NOMO-1 treated with dmso at 0.1 percent for 144 hours (cell line): ENCODE data around the gene AGFG2.

Experiments used
- DNase-seq: peaks from one replicate; lab custom pipeline; 2025; ENCODE audit not compliant: unreplicated experiment; lab: John Stamatoyannopoulos, UW

The AGFG2 gene

GRCh38 chr7:100570954-100571828 lies 32.2 kb downstream of the AGFG2 start:
- DNase-seq = no peak

DNA sequence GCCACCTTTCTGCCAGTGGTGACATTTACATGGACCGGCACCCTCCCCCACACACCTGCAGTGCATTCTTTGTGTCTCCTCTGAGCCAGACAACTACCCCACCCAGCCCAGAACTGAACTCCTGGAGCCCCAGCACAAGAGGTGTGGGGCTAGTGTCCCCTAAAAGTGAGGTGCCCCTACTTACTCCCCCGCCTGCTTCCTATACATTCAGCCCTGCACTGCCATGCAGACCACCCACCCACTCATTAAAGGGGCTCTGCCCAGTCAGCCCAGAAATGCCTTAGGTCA lies 32.8 kb downstream of the AGFG2 start:
- no peak for DNase-seq

DNA sequence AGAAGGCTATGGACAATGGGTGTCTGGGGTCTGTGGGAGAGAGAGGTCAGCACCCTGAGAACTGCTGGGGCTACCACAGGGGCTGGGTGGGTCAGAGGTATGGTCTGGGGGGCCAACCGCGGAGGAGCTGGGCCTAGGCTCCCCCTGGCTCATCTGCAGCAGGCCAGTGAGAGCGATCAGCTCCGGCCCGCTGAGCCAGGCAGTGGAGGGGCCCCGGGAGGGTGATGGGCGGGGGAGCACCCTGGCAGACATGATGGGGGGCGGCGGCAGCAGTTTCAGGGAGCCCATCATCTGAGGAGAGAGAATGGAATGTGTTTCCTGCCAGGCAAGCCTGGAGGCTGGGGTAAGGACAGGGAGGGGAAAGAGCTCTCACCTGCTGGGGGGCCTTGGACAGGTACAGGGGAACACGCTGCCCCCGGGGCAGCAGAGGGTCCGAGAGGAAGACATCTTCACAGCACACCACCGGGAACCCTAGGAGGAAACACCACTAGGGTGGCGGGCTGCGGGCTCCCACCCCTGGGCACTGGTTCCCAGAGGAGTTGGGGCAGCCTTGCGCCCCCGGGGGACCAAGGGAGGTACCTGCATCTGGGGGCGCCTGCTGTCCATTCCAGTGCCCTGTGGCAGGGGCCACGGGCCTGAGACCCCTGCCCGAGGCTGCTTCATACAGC lies 33.4 kb downstream of the AGFG2 start:
- no peak for DNase-seq

DNA sequence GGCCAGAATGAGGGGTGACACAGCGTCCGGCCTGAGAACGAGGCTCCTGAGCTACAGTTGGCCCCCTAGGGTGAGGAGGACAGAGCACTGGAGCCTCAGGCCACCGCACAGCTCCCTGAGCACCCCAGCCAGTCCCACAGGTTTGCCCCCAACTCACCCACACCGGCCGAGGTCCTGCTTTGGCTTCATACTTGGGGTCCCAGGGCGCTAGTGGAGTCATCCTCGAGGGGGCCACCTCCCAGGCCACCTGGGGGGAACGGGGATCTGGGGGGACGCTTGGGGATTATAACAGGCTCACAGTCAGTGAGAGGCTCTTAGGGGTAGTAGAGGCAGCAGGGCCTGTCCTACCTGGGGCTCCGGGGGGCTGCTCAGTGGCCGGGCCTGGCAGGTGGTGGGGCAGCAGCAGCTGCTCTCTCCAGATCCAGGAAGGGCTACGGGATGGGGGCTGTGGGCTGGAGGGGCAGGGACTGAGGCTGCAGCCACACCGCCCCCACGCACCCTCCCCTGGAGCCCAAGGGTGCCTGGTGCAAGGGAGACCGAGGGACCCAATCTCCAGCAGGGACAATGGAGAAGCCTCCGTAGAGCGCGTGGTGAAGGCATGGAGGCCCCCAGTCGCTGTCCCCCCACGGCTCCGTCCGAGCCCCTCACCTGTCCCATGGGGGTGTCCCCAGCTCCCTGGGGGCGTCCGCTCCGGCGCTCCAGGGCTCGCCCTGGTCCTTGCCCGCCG lies 34.1 kb downstream of the AGFG2 start:
- no peak for DNase-seq

GRCh38 chr7:100573691-100574361 lies 34.8 kb downstream of the AGFG2 start, which contains the start of gene SAP25:
Gene SAP25 (minus strand): TSS chr7:100573900. CDS start chr7:100573742, 158 bp downstream.
- no peak for DNase-seq

- no peak for DNase-seq
Observed at GRCh38 chr7:100574362-100575205, 35.6 kb downstream of the AGFG2 start.

- DNase-seq = no peak
Observed at GRCh38 chr7:100575206-100575631, 36.2 kb downstream of the AGFG2 start.

DNA sequence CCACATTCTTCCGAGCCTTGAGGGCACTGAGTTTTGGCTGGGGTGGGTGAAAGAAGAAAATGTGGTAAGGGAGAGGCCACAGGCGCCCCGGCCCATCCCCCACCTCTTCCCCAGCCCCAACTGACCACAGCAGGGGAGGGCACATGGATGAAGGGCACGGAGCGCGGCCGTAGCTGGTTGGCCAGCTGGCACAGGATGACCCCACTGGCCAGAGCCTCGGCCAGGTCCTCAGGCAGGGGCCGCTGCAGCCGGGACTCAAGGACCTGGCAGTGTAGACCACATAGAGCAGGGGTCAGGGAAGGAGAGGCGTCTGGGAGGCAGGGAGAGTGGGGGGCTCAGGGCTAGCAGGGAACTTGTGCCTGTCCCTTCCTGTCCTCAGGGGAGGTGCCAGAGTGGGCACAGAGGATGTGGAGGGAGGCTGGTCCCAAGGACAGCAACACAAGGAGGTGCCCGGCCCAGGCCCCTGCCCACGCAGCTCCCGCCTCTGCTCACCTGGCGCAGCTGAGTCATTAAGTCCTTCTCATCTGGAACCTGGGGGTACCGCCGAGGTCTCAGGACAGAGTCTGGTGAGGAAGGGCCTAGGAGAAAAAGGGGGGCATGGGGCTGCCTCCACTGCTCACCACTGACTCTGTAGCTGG lies 36.9 kb downstream of the AGFG2 start:
- no peak for DNase-seq

DNA sequence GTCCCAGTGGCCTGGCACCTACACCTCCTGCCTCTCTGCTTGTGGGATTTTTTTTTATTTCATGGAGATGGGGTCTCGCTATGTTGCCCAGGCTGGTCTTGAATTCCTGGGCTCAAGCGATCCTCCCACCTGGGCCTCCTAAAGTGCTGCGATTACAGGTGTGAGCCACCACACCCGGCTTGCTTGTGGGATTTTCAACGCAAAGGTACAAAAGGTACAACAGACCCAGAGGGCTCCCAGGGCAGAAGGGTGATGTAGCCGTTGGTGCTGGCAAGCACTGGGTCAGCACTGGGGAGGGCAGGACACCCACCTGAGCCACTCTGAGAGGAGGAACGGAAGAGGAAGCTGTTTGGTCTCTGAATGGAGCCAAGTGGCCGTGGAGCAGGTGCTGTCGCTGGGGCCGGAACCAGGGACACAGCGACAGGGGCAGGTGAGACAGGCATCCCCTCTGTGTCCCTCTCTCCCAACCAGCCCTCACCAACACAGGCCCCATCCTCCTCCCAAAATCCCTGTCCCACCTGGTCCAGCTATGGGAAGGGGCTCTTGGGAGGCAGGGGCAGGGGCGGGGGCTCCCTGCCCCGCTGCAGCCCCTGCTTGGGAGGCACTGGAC lies 37.5 kb downstream of the AGFG2 start:
- no peak for DNase-seq

- no peak for DNase-seq
Observed at GRCh38 chr7:100577103-100577502, 38.1 kb downstream of the AGFG2 start.

- no peak for DNase-seq
Observed at GRCh38 chr7:100577507-100577906, 38.5 kb downstream of the AGFG2 start.

DNA sequence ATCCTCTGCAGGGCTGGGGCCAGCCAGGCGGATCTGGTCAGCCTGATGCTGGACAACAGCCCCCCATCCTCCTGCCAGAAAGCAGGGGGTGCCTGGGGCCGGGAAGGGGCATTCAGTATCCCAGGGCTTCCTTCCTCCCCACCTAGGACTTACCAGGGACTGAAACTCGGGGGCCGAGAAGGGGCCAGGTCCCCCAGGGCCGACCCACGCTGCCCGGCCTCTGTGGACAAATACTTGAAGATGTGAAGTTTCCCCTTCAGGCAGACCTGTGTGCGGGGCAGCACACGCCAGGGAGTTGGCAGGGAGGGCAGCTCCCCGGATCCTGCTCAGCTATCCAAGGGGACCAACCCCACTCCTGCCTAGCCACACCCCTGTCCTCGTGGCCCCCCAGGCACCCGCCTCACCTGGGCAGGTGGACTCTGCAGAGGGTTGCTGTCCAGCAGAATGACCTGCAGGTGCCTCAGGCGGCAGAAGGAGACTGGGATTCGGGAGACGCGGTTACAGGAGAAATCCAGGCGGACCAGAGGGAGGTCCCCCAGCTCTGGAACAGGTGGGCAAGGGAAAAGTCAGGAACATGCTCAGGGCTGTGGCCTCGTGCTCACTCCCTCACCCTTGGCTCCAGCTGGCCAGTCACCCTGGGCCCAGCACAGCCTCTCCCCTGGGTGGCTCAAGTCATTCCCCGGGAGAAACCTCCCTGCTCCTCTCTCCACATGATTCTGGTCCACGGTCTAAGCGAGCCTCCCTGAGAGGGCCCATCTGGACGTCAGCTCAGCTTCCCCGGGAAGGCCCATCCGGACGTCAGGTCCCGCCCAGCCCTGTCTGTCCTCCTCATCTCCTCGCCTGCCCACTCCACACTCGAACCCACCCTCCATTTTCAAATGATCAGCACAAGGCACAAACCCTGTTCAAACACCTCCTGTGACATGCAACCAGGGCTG lies 39.5 kb downstream of the AGFG2 start:
- DNase-seq = no peak

- DNase-seq = no peak
Observed at GRCh38 chr7:100580466-100581283, 41.7 kb downstream of the AGFG2 start.

DNA sequence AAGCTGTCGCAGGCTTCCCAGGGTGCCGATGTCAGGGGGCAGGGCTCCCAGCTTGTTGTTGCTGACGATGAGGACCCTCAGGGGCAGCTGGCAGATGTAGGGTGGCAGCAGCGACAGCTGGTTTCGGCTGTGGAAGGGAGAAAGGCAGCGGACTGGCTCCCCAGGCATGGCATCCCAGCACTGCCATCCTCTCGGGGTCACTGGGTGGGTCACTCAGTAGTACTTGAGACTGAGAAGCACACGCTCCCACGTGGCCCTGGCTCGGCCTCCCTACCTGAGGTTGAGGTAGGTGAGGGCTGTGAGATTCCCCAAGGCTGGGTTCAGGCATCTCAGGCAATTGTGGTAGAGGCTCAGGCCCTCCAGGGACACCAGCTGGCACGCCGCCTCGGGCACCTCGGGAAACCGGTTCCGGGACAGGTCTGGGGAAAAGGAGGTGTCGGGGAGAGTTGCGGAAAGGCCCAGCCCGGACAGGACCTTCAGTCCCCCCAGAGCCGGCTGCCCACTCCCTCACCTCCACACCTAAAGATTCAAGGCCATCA lies 43.1 kb downstream of the AGFG2 start:
- DNase-seq = no peak

DNA sequence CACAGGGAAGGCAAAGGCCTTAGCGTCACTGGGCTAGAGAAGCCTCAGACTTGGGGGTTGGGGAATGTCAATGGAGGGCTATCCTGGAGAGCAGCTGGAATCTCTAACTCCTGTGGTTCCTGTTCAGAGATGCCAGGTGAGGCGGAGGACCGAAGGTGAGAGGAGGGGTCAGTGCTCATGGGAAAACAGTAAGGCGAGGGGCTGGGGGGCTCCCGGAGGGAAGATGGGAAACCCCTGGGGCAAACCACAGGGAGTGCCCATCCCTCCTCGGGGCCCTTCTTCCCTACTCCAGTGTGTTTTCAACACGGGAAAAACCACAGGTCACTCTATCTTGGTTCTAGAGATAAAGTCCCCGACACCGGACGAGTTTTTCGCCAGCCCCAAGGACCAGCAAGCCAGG lies 43.6 kb downstream of the AGFG2 start:
- no peak for DNase-seq

DNA sequence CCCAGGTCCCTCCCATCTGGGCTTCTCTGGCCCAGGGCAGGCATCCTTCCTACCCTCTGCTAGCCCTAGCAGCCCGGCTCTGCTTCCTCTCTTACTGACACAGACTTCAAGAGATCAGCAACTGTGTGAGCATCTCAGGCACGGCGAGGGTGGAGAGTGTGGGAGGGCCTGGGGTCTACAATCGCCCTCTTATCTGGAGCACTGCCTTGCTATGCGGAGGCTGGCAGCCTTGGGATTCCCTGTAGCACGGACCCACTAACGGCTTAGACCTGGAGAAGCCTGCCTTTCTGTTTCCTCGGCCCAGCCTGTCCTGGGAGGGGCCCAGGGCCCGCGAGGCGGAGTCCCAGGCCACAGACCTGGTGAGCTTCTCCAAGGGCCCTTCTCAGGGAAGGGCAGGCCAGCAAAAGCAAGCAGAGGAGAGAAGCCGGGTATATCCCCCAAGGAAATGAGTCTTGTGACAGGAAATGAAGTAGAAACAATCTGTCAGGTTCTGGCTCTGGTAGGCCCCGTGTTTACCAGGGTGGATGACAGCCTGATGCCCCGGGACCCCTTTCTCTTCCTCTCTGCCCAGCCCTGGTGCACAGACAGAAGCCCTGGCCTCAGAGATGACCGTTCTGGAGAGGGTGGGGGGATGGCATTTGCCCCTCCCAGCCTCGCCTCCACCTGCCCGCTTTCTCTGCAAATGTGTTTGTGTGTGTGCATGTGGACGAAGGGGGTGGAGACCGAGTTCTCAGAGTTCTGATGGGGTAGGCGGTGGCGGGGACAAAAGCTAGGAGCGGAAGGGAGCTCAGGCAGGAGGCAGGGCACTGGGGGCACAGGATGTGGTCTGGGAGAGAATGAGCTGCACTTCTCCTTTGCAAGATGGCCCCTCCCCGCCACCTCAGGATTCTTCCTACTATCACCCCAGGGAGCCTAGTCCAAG lies 44.4 kb downstream of the AGFG2 start:
- DNase-seq = peak; percentile 98
